Activated T-cell treated with anti-CD3 and anti-CD28 coated beads, Interleukin-2, amount 50 U/mL, for 4 hours (primary cell): ENCODE data around the gene SERPIND1. TPM values are rescaled to one million over a fixed set of nuclear protein-coding genes. Genes with fewer than 3 reads are reported as not detected.

ENCODE experiments used
- ATAC-seq, 2 donors: fragments of 200-7000 bp; cut with Tn5 transposase; one replicate each; pipeline ENCODE4 v1.10.0; 2021
- DNase-seq: peaks from one replicate; pipeline ENCODE4 v3.0.0-alpha.2; 2020
- H3K27me3 Mint-ChIP-seq: one replicate; pipeline ENCODE4 v1.8.0; 2021; ENCODE audit warnings: low read depth, mixed read lengths
- H3K36me3 Mint-ChIP-seq: one replicate; pipeline ENCODE4 v1.8.0; 2022; ENCODE audit warnings: mixed read lengths; ENCODE audit not compliant: insufficient read depth
- H3K4me1 Mint-ChIP-seq: one replicate; pipeline ENCODE4 v1.8.0; 2021; ENCODE audit warnings: low read depth, mixed read lengths
- H3K4me3 Mint-ChIP-seq: one replicate; pipeline ENCODE4 v1.8.0; 2021; ENCODE audit warnings: mild to moderate bottlenecking, moderate library complexity, mixed read lengths
- H3K9me3 Mint-ChIP-seq: one replicate; pipeline ENCODE4 v1.8.0; 2021; ENCODE audit warnings: mixed read lengths
- total RNA-seq, 3 donors: library from RNA; stranded (reverse); gene quantifications; one replicate each; pipeline ENCODE4 v1.2.1, GENCODE V29; 2021

Gene SERPIND1
- total RNA-seq, 3 donors from 2014 or later, result 0.15 TPM; not detected in 2

DNA sequence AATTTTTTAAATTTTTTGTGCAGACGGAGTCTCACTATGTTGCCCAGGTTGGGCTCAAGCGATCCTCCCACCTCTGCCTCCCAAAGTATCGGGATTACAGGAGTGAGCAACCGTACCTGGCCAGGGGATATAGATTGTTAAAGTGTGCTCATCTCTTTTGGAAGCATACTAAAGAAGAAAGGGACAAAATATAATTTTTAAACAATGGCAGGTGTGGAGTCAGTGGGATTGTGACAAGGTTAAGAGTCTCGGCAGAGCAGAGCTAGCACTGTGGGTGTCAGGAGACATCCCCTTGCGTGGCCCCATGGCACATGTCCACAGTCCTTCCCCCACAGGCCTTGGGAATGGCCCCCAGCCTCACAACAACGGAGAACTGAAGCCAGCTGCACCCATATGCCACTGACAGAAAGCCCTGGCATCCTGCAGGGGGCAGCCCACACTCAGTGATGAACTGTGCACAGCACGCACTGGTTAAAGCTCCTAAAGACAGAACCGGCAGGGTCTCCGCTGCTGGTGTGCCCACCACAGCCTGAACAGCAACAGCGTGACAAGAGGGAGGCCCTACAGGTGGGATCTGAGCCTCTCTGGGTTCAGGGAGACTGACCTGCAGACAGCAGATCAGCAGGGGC lies 29.9 kb downstream of the SERPIND1 start:
- DNase-seq (peak; percentile 24), ATAC-seq (peak in 1 of 2 donors; percentile 32)
- Mint-ChIP-seq H3K4me3 (no peak overlapping the region), H3K27me3 (no peaks in the 10 kb centered on the region), H3K4me1 (no peaks in the 10 kb centered on the region), H3K36me3 (peaks cover 58% of the 10 kb centered on the region), H3K9me3 (no peaks in the 10 kb centered on the region)

DNA sequence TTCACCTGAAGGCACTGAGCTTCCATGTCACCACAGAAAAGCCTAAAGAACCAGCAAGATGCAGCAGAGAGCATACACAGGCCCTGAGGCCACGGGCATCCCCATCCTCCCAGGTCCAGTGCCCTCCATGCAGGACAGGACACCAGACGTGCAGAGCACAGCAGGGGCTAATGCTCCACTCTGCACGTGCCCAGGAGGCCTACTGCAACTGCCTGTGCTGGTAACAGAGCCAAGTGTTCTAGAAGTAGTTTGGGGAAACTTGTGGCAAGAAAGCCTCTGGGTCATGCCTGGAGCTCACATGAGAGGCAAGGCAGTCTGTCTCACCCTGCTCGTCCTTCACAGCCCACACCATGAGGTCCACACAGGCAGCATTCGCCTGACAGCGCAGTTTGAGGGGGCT lies 30.7 kb downstream of the SERPIND1 start:
- H3K9me3 Mint-ChIP-seq, result no peaks in the 10 kb centered on the region
- peaks cover 54% of the 10 kb centered on the region for H3K36me3 Mint-ChIP-seq
- ATAC-seq, result no peak
- DNase-seq, result no peak
- no peaks in the 10 kb centered on the region for H3K27me3 Mint-ChIP-seq
- no peak overlapping the region for H3K4me3 Mint-ChIP-seq
- H3K4me1 Mint-ChIP-seq, result no peaks in the 10 kb centered on the region

DNA sequence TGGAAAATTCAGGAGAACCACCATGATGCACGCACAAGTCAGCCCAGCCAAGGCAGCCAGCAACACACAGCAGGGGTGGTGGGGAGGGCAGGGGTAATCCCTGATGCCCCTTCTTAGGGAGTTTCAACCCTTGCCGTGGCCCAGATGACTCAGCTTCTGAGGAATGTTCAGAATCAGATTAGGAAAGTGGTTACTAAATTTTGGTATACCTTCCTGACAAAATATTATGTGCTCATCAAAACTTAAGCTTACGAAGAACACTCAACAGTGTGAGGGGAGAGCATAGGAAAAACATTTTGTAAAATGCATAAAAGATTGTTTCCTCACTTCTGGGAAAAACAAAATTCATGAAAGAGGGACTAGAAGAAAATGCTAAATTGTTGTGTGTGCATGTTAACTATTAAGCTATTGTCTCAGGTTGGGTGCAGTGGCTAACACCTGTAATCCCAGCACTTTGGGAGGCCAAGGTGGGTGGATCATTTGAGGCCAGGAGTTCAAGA lies 32.1 kb downstream of the SERPIND1 start:
- H3K4me1 Mint-ChIP-seq, result peaks cover 3% of the 10 kb centered on the region
- H3K36me3 Mint-ChIP-seq, result peaks cover 51% of the 10 kb centered on the region
- DNase-seq (no peak), ATAC-seq (no peak)
- no peaks in the 10 kb centered on the region for H3K9me3 Mint-ChIP-seq
- no peaks in the 10 kb centered on the region for H3K27me3 Mint-ChIP-seq
- H3K4me3 Mint-ChIP-seq, result no peak overlapping the region

DNA sequence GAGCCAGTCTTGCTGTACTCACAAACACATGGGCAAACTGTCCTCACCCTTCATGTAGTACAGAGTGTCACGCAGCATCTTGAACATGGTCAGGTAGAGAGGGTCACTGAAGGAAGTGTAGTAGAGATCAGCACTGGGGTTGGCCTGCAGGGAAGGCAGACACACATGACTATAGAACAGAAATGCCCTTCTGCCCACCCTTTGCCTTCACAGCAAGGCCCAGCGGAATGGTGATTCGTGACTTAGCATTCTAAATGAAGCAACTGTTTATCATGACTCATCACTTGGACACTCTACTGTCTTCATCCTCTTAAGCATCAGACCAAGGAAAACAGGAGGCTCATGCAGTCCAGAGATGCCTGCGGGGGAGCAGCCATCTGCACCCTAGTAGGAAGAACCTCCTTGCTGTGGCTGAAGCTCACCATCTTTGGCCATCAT lies 33.4 kb downstream of the SERPIND1 start:
- Mint-ChIP-seq H3K4me3 (no peak overlapping the region), H3K36me3 (peaks cover 54% of the 10 kb centered on the region), H3K9me3 (no peaks in the 10 kb centered on the region), H3K4me1 (peaks cover 7% of the 10 kb centered on the region), H3K27me3 (no peaks in the 10 kb centered on the region)
- no peak for DNase-seq
- no peak for ATAC-seq

DNA sequence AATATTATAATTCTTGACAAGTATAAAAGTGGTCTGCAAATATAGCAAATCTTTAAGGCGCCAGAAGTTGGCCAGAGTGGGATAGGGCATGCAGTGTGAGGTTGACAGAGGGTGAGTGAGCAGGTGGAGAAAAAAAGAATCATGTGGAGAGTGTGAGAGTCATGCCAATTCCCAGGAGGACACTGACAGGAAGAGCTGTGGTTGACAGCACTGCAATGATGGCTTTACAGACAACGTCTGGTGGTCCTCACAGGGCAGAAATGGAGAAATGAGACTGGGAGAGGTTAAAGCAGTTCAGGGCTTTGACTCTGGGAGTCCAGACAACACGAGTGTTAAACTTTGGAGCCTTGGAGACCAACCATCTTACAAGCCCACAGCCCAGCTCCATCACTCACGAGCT lies 34.9 kb downstream of the SERPIND1 start:
- H3K4me1 Mint-ChIP-seq, result peaks cover 7% of the 10 kb centered on the region
- no peaks in the 10 kb centered on the region for H3K9me3 Mint-ChIP-seq
- H3K36me3 Mint-ChIP-seq, result peaks cover 54% of the 10 kb centered on the region
- no peak overlapping the region for H3K4me3 Mint-ChIP-seq
- no peaks in the 10 kb centered on the region for H3K27me3 Mint-ChIP-seq
- no peak for ATAC-seq
- DNase-seq, result no peak

DNA sequence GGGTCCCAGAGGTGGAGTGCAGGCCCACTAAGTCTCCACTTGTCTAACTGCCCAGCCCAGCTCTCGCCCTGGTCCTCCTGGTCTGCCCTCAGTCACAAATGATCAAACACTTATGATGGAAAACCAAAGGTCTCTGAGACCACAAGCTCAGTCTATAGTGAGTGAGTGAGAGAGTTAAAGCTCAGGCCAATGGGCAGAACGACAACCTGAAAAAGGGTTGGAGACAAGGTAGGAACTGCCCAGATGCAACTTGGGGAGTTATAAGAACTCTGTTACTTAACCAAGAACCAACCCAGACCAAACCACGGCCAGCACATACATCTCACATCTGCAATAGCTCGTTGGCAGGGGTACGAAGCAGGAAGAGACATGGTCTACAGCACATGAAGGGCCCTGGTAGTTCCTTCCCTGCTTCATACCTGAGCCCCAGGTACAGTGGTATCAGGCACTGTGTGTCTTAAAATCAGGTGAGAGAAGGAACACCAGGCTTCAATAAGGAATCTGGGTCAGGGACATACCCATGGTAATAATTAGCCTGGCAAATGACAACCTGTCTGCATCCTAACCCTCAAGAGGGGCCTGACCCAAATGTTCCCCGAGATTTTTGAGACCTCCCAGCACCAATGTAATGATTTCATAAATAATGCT lies 35.7 kb downstream of the SERPIND1 start:
- Mint-ChIP-seq H3K36me3 (peaks cover 49% of the 10 kb centered on the region), H3K9me3 (no peaks in the 10 kb centered on the region), H3K27me3 (no peaks in the 10 kb centered on the region), H3K4me1 (peaks cover 7% of the 10 kb centered on the region), H3K4me3 (no peak overlapping the region)
- ATAC-seq (no peak), DNase-seq (no peak)

DNA sequence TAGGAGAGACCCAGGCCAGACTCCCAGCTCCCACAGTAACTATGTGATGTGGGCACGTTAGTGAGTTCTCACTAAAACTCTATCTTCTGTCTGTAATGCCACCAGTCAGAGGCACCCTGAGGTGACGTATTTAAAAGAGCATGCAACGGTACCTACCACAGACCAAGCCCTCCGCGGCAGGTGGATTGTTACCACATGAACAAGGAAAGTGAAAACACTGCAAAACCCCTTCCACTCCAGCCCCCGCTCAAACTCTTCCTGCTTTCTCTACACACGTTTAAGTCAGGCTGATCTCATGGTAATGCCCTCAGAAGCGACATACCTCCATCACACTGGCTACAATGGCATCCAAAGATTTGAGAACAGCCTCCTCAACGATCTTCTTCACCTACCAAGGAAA lies 36.7 kb downstream of the SERPIND1 start:
- no peak for DNase-seq
- no peak overlapping the region for H3K4me3 Mint-ChIP-seq
- H3K27me3 Mint-ChIP-seq, result no peaks in the 10 kb centered on the region
- H3K4me1 Mint-ChIP-seq, result peaks cover 7% of the 10 kb centered on the region
- H3K9me3 Mint-ChIP-seq, result no peaks in the 10 kb centered on the region
- ATAC-seq, result peak; percentile 59 to 60
- H3K36me3 Mint-ChIP-seq, result peaks cover 46% of the 10 kb centered on the region

DNA sequence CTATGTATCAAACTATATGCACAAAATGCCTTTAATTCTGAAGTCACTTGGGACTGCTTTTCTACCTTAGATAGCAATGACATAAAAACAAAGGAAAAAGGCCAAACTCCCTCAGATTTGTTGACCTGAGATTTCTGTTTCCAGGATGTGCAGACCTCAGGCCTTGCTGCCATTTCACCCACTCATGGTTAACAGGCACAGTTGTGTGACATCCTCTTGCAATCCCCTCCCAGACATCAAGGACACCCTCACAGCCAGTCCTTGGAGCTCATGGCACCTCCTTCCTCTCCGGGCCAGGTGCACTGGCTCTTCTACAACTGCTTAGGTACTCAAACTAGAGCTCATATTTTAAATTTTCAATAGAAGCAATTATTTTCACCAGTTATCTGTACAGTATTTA lies 37.3 kb downstream of the SERPIND1 start:
- Mint-ChIP-seq H3K4me1 (peaks cover 7% of the 10 kb centered on the region), H3K36me3 (peaks cover 42% of the 10 kb centered on the region), H3K27me3 (no peaks in the 10 kb centered on the region), H3K9me3 (no peaks in the 10 kb centered on the region), H3K4me3 (no peak overlapping the region)
- ATAC-seq, result no peak
- no peak for DNase-seq

DNA sequence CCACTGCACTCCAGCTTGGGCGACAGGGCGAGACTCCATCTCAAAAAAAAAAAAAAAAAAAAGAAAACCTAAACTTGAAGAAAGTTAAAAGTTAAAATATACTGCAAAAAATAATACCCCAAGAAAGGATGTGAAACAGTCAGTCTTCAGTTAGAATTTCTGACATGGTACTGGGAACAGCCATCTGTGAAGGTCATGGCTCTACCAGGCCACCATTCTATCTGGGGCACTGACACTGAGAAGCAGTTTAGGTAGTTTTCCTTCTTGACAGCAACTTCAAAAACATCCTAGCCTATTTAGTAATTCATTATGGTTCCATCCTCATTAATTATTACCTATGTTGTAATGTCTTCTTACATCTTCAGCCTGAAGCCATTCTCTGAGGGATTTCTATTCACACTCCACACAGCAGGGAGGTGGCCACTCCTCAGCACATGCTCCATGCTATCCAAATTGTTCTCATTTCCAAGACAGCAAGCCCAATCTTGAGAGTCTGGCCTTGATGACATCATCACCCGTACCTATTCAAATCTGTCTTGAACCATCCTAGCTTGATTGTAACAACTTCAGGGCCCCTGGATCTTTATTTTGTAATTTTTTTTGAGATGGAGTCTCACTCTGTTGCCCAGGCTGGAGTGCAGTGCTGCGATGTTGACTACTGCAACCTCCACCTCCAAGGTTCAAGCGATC lies 38.2 kb downstream of the SERPIND1 start:
- no peaks in the 10 kb centered on the region for H3K27me3 Mint-ChIP-seq
- no peak overlapping the region for H3K4me3 Mint-ChIP-seq
- no peak for DNase-seq
- no peak for ATAC-seq
- no peaks in the 10 kb centered on the region for H3K9me3 Mint-ChIP-seq
- peaks cover 7% of the 10 kb centered on the region for H3K4me1 Mint-ChIP-seq
- peaks cover 44% of the 10 kb centered on the region for H3K36me3 Mint-ChIP-seq

DNA sequence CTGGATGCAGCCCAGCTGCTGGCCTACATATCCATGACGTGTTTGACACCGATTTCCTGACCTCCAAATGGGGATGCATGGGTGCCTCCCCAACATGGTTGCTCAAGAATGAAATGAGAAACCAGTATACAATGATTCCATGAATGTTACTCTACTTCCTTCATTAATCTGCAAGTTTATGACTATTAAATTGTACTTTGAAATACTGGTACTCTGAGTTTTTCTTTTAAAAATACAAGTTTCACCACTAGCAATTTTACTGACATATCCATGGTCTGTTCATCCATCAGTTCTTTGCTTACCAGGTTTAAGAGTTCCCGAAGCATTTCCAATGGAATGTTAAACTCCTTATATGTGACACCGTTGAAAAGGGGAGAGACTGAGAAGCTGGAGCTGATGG lies 39.1 kb downstream of the SERPIND1 start:
- no peak overlapping the region for H3K4me3 Mint-ChIP-seq
- ATAC-seq (no peak), DNase-seq (no peak)
- peaks cover 40% of the 10 kb centered on the region for H3K36me3 Mint-ChIP-seq
- H3K9me3 Mint-ChIP-seq, result no peaks in the 10 kb centered on the region
- H3K4me1 Mint-ChIP-seq, result peaks cover 7% of the 10 kb centered on the region
- no peaks in the 10 kb centered on the region for H3K27me3 Mint-ChIP-seq

DNA sequence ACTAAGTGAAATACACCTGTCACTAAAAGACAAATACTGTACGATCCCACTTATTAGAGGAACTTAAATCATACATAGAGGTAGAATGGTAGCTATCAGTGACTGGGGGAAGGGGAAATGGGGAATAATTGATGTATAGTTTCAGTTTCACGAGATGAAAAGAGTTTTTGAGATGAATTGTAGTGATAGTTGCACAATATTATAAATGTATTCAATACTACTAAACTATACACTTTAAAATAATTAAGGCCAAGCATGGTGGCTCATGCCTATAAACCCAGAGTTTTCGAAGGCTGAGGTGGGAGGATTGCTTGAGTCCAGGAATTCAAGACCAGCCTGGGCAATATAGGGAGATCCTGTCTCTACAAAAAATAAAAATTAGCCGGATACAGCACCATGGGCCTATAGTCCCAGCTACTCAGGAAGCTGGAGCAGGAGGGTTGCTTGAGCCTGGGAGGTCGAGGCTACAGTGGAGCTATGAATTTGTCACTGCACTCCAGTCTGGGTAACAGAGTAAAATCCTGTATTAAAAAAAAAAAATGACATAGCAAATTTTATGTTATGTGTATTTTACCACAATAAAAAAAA lies 40.4 kb downstream of the SERPIND1 start:
- ATAC-seq (no peak), DNase-seq (no peak)
- Mint-ChIP-seq H3K27me3 (no peaks in the 10 kb centered on the region), H3K4me1 (peaks cover 7% of the 10 kb centered on the region), H3K4me3 (no peak overlapping the region), H3K9me3 (no peaks in the 10 kb centered on the region), H3K36me3 (peaks cover 42% of the 10 kb centered on the region)

DNA sequence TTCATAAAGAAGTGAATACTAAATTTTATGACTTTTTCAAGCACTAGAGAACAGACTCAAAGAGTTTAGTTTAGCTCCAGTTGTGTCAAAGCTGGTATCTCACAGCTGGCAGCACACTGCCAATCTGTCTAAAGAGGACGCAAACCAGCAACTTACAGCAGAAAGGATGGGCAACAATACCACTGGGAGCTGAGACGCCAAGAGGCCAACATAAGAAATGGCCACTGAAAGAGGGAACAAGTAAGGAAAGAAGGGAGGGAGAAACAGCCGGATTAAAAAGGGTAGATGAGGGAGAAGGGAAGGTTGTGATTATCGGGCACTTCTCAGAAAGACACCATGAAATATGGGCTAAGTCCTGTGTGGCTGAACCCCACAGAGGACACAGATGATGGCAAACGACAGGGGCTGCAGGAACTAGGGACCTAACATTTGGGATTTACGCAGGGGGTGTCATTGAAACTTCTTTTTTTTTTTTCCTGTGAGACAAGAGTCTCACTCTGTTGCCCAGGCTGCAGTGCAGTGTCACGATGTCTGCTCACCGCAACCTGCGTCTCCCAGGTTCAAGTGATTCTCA lies 41.7 kb downstream of the SERPIND1 start:
- Mint-ChIP-seq H3K27me3 (no peaks in the 10 kb centered on the region), H3K9me3 (no peaks in the 10 kb centered on the region), H3K4me1 (peaks cover 7% of the 10 kb centered on the region), H3K36me3 (peaks cover 47% of the 10 kb centered on the region), H3K4me3 (no peak overlapping the region)
- DNase-seq (no peak), ATAC-seq (no peak)

DNA sequence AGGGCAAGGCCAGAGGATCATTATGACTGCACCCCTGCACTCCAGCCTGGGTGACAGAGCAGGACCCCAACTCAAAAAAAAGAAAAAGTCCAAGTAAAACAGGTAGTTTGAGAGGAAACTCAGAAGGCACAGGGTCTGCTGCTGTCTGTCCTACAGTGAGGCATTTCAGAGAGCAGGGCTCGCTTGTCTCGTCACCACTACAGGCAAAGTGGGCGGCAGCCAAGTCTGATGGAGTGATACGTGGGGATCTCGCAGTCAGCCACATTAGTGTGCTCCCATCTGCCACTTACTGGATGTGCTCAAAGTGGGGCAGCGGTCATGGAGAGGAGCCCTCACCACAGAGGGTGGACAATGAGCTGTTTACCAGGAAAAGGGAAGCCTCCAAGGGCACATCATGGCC lies 42.6 kb downstream of the SERPIND1 start:
- DNase-seq (no peak), ATAC-seq (no peak)
- no peaks in the 10 kb centered on the region for H3K4me1 Mint-ChIP-seq
- H3K27me3 Mint-ChIP-seq, result no peaks in the 10 kb centered on the region
- no peaks in the 10 kb centered on the region for H3K9me3 Mint-ChIP-seq
- H3K4me3 Mint-ChIP-seq, result no peak overlapping the region
- peaks cover 41% of the 10 kb centered on the region for H3K36me3 Mint-ChIP-seq

DNA sequence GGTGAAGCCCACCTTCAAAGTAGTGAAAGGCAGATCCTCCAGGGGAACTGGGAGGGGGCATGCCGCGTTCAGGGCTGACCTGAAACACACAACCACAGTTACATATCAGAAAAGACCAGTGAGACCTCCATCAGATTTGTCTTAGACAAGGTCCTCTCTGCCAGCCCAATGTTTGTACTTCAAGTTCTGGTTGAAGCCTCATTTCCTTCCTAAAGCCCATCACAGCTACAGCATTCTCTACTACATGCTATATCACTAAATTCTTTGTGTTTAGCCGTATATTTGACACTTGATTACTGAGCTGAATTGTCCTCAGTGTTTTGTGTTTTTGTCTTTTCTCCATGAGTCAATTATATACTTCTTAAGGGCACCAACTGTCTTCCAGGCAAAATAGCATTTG lies 44.6 kb downstream of the SERPIND1 start:
- DNase-seq (no peak), ATAC-seq (no peak)
- Mint-ChIP-seq H3K4me3 (no peak overlapping the region), H3K9me3 (no peaks in the 10 kb centered on the region), H3K27me3 (no peaks in the 10 kb centered on the region), H3K4me1 (no peaks in the 10 kb centered on the region), H3K36me3 (peaks cover 35% of the 10 kb centered on the region)
